ENCODE data around the gene SHBG. TPM values are rescaled to one million over a fixed set of nuclear protein-coding genes. Genes with fewer than 3 reads are reported as not detected.

SHBG gene
- total and polyA plus RNA-seq, 10 of the 15 experiments (the other 5 are each of a cell fraction or from before 2014, with no cell fraction given) = not detected

DNA sequence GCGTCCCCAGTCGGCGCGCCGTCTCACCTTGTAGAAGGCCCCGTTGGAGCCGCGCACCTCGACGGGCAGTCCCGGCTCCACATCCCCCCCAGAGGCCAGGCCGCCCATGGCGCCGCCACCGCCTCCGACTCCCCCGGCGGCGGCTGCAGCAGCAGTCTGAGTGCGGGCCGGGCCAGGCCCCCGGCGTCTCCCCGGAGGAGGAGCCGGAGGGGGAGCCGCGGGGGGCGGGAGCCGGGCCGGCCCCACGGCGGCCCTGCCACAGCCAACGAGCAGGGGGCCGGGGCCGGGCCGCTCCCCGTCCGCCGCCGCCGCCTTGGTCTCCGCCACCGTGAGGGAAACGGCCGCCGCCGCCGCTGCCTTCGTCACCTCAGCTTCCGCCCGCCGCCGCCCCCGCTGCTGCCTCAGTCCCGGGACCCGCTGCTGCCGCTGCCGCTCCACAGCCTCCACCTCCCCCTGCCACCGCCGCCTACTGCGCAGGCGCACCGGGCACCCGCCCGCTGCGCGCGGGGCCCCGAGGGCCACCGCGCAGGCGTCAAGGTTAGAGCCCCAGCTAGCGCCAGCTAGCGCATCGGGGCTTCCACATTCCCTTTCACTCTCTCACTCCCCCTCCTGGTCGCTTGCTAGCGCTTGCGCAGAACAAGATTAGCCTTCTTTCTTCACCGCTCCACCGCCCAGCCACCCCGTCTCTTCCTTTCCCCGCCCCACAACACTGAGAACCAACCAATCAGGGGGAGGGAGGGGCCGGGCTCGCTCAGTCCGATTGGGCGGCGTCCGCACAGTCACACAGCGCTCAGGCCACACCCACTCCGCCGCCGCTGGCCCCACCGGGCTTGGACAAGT is 15.3 kb upstream of the SHBG start, which contains the start of gene FXR2 (continued):
- TF ChIP-seq ZBED1 (IDR thresholded peaks at IDR 0.05; ENCODE audit: borderline replicate concordance) (no peak), IKZF1 (conservative IDR thresholded peaks at IDR 0.05) (peak; percentile 98), BMI1 (IDR thresholded peaks at IDR 0.05; ENCODE audit: borderline replicate concordance) (no peak), LARP7 (IDR thresholded peaks at IDR 0.05) (peak; percentile 96), IKZF2 (IDR thresholded peaks at IDR 0.05) (no peak), EGR1 (IDR thresholded peaks at IDR 0.05; ENCODE audit: borderline replicate concordance in 1 of 2, low read depth in 2 of 2, low read length in 2 of 2) (peak in 1 of 2 experiments; percentile 84; a peak in 1 of 3 replicates), MYB (IDR thresholded peaks at IDR 0.05; ENCODE audit: borderline replicate concordance, low read depth, low read length) (no peak), BHLHE40 (IDR thresholded peaks at IDR 0.05; ENCODE audit: borderline replicate concordance in 1 of 2, low read depth in 2 of 2, low read length in 1 of 2) (peak; percentile 7 to 85; a peak in 2 of 4 replicates), POLR2AphosphoS2 (IDR thresholded peaks at IDR 0.05; ENCODE audit: low read depth, low read length) (no peak), CBX5 (IDR thresholded peaks at IDR 0.05; ENCODE audit: low read depth) (no peak), WRNIP1 (IDR thresholded peaks at IDR 0.05; ENCODE audit: borderline replicate concordance, low read depth, low read length) (no peak), NFXL1 (IDR thresholded peaks at IDR 0.05; ENCODE audit: borderline replicate concordance) (no peak), CREB1 (IDR thresholded peaks at IDR 0.05; ENCODE audit: low read depth) (peak; percentile 72), MEF2B (IDR thresholded peaks at IDR 0.05; ENCODE audit: partially characterized antibody, poor library complexity, severe bottlenecking) (no peak)
- TF ChIP-seq, protein P1, sequence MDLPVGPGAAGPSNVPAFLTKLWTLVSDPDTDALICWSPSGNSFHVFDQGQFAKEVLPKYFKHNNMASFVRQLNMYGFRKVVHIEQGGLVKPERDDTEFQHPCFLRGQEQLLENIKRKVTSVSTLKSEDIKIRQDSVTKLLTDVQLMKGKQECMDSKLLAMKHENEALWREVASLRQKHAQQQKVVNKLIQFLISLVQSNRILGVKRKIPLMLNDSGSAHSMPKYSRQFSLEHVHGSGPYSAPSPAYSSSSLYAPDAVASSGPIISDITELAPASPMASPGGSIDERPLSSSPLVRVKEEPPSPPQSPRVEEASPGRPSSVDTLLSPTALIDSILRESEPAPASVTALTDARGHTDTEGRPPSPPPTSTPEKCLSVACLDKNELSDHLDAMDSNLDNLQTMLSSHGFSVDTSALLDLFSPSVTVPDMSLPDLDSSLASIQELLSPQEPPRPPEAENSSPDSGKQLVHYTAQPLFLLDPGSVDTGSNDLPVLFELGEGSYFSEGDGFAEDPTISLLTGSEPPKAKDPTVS (IDR thresholded peaks at IDR 0.05; ENCODE audit: low read depth, low read length) = no peak
- TF ChIP-seq, protein P2, sequence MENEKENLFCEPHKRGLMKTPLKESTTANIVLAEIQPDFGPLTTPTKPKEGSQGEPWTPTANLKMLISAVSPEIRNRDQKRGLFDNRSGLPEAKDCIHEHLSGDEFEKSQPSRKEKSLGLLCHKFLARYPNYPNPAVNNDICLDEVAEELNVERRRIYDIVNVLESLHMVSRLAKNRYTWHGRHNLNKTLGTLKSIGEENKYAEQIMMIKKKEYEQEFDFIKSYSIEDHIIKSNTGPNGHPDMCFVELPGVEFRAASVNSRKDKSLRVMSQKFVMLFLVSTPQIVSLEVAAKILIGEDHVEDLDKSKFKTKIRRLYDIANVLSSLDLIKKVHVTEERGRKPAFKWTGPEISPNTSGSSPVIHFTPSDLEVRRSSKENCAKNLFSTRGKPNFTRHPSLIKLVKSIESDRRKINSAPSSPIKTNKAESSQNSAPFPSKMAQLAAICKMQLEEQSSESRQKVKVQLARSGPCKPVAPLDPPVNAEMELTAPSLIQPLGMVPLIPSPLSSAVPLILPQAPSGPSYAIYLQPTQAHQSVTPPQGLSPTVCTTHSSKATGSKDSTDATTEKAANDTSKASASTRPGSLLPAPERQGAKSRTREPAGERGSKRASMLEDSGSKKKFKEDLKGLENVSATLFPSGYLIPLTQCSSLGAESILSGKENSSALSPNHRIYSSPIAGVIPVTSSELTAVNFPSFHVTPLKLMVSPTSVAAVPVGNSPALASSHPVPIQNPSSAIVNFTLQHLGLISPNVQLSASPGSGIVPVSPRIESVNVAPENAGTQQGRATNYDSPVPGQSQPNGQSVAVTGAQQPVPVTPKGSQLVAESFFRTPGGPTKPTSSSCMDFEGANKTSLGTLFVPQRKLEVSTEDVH (IDR thresholded peaks at IDR 0.05; ENCODE audit: low read depth, partially characterized antibody) = no peak
- TF ChIP-seq, protein P3, sequence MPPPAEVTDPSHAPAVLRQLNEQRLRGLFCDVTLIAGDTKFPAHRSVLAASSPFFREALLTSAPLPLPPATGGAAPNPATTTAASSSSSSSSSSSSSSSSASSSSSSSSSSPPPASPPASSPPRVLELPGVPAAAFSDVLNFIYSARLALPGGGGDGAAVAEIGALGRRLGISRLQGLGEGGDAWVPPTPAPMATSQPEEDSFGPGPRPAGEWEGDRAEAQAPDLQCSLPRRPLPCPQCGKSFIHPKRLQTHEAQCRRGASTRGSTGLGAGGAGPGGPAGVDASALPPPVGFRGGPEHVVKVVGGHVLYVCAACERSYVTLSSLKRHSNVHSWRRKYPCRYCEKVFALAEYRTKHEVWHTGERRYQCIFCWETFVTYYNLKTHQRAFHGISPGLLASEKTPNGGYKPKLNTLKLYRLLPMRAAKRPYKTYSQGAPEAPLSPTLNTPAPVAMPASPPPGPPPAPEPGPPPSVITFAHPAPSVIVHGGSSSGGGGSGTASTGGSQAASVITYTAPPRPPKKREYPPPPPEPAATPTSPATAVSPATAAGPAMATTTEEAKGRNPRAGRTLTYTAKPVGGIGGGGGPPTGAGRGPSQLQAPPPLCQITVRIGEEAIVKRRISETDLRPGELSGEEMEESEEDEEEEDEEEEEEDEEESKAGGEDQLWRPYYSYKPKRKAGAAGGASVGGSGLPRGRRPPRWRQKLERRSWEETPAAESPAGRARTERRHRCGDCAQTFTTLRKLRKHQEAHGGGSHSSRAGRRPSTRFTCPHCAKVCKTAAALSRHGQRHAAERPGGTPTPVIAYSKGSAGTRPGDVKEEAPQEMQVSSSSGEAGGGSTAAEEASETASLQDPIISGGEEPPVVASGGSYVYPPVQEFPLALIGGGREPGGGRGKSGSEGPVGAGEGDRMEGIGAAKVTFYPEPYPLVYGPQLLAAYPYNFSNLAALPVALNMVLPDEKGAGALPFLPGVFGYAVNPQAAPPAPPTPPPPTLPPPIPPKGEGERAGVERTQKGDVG (CRISPR knock-in tag; IDR thresholded peaks at IDR 0.05) = no peak
